K562 (cell line): Measurements from ENCODE around the gene APLF. TPM values are rescaled to one million over a fixed set of nuclear protein-coding genes. Genes with fewer than 3 reads are reported as not detected.

Source experiments
- CXXC5 ChIP-seq: fragments of 250-450 bp; sonication (Bioruptor Pico); IDR thresholded peaks from 2 replicates; pipeline ENCODE4 v1.8.0; 2022; ENCODE audit warnings: inconsistent platforms, mild to moderate bottlenecking, moderate library complexity
- ETV1 ChIP-seq: fragments of 450-650 bp; conservative IDR thresholded peaks from 2 replicates; pipeline ENCODE4 v1.6.1; 2016; ENCODE audit warnings: missing genetic modification characterization, control low read depth, low read depth, missing compliant biosample characterization
- ETV6 ChIP-seq, 3 experiments: fragments of 150-350 bp in 1 of 3; sonication (generic) in 1 of 3; formaldehyde crosslinking in 1 of 3; IDR thresholded peaks; 2 replicates each; pipeline versions ENCODE4 v1.6.1 to v1.8.0; 2014 to 2022; ENCODE audit warnings: borderline replicate concordance in 2 of 3, low read depth in 2 of 3, antibody characterized with exemption in 1 of 3, low read length in 1 of 3, mild to moderate bottlenecking in 1 of 3, missing genetic modification reagents in 1 of 3
- FIP1L1 ChIP-seq: fragments of 200-400 bp; formaldehyde crosslinking; IDR thresholded peaks from 2 replicates; pipeline ENCODE4 v1.6.1; 2018; ENCODE audit warnings: mild to moderate bottlenecking, low read depth, low read length; ENCODE audit not compliant: poor library complexity, severe bottlenecking
- HCFC1 ChIP-seq: IDR thresholded peaks from 2 replicates; pipeline ENCODE4 v1.6.1; 2012; ENCODE audit warnings: low read depth, low read length, improper control_type of control experiment
- HDAC1 ChIP-seq, 2 experiments: fragments of 450-650 bp; IDR thresholded peaks; 2 replicates each; pipeline ENCODE4 v1.6.1; 2016 to 2017; ENCODE audit warnings: inconsistent platforms in 1 of 2, mild to moderate bottlenecking in 1 of 2, moderate library complexity in 1 of 2
- HMG20A ChIP-seq: fragments of 450-650 bp; formaldehyde crosslinking; conservative IDR thresholded peaks from 2 replicates; pipeline ENCODE4 v1.4.0; 2020; ENCODE audit warnings: mild to moderate bottlenecking, mixed read lengths
- KLF16 ChIP-seq: IDR thresholded peaks from 2 replicates; pipeline ENCODE4 v1.6.1; 2016; ENCODE audit warnings: antibody characterized with exemption
- MCM5 ChIP-seq: fragments of 450-650 bp; IDR thresholded peaks from 2 replicates; pipeline ENCODE4 v1.6.1; 2016; ENCODE audit warnings: low read depth
- NCOA4 ChIP-seq: fragments of 450-650 bp; IDR thresholded peaks from 2 replicates; pipeline ENCODE4 v1.6.1; 2018; ENCODE audit warnings: mild to moderate bottlenecking; ENCODE audit not compliant: partially characterized antibody
- NFE2 ChIP-seq: IDR thresholded peaks from 2 replicates; pipeline ENCODE4 v1.6.1; 2014; ENCODE audit warnings: antibody characterized with exemption, low read depth
- NR2C1 ChIP-seq, 2 experiments: fragments of 450-650 bp; IDR thresholded peaks; 2 replicates each; pipeline ENCODE4 v1.6.1; 2017; ENCODE audit warnings: mild to moderate bottlenecking in 2 of 2, antibody characterized with exemption in 1 of 2, inconsistent platforms in 1 of 2, missing compliant biosample characterization in 1 of 2, missing genetic modification characterization in 1 of 2
- PTTG1 ChIP-seq: fragments of 450-650 bp; IDR thresholded peaks from 2 replicates; pipeline ENCODE4 v1.6.1; 2016; ENCODE audit warnings: low read depth, mild to moderate bottlenecking, missing genetic modification characterization, missing compliant biosample characterization
- RAD51 ChIP-seq: fragments of 450-650 bp; IDR thresholded peaks from 2 replicates; pipeline ENCODE4 v1.7.1; 2016; ENCODE audit warnings: low read depth, mild to moderate bottlenecking, borderline replicate concordance
- SIX5 ChIP-seq, 2 experiments: IDR thresholded peaks; 2 replicates each; pipeline ENCODE4 v1.6.1; 2011; ENCODE audit warnings: low read length in 2 of 2, borderline replicate concordance in 1 of 2, low read depth in 1 of 2, mild to moderate bottlenecking in 1 of 2, moderate library complexity in 1 of 2; ENCODE audit not compliant: insufficient read depth in 1 of 2
- ZNF143 ChIP-seq: sonication (generic); formaldehyde crosslinking; IDR thresholded peaks from 2 replicates; pipeline ENCODE4 v1.9.0; 2022; ENCODE audit warnings: mild to moderate bottlenecking, missing genetic modification reagents
- ZNF263 ChIP-seq: sonication (generic); formaldehyde crosslinking; IDR thresholded peaks from 2 replicates; pipeline ENCODE4 v1.8.0; 2022; ENCODE audit warnings: mild to moderate bottlenecking, missing genetic modification reagents, borderline replicate concordance
- ZNF318 ChIP-seq, 2 experiments: fragments of 450-650 bp; IDR thresholded peaks; 2 replicates each; pipeline ENCODE4 v1.6.1; 2016; ENCODE audit warnings: mild to moderate bottlenecking in 2 of 2, borderline replicate concordance in 1 of 2, low read depth in 1 of 2, moderate library complexity in 1 of 2
- ZNF583 ChIP-seq: fragments of 250-450 bp; sonication (Bioruptor Pico); IDR thresholded peaks from 2 replicates; pipeline ENCODE4 v1.4.0; 2020
- polyA plus RNA-seq, 8 experiments: library from polyadenylated mRNA; depleted of rRNA in 4 of 8; stranded (reverse) in 5 of 8; unstranded in 3 of 8; fragments of >200 nt; fragmentation: Nextera tagmentation in 2 of 8; fragmentation: Illumina TruSeq in 1 of 8; extraction: Ambion mirVana in 2 of 8; extraction: Trizol in 1 of 8; gene quantifications; 2 replicates each; pipeline versions ENCODE4 v1.2.1 to v1.2.3, GENCODE V29; 2011 to 2014; ENCODE audit warnings: inconsistent platforms in 1 of 8, missing spikeins in 1 of 8
- total RNA-seq, 7 experiments: library from RNA; depleted of rRNA in 6 of 7; stranded (reverse); fragments of >200 nt in 6 of 7; fragmentation: Illumina TruSeq in 2 of 7; extraction: Trizol in 2 of 7; gene quantifications; 2 replicates each; pipeline versions ENCODE4 v1.2.1 to v1.2.3, GENCODE V29; 2011 to 2021; ENCODE audit warnings: low replicate concordance in 1 of 7

Gene APLF
- total and polyA plus RNA-seq, 9 of the 15 experiments (the other 6 are each of a cell fraction or from before 2014, with no cell fraction given), result 0.07 to 1.1 (median 0.71) TPM

GRCh38 chr2:68467077-68467960 lies at the start of gene APLF, which contains the start of gene FBXO48 (continued):
- TF ChIP-seq KLF16 (no peak), ZNF143 (CRISPR knock-in tag) (peak; percentile 91), PTTG1 (tag) (no peak), ZNF263 (CRISPR knock-in tag) (0 out of 2 replicates have a peak, but pooled peaks have one; percentile 21), NFE2 (no peak), HDAC1 (IDR thresholded peaks at IDR 0.05) (peak in 1 of 2 experiments; percentile 83; a peak in 2 of 4 replicates), NR2C1 (IDR thresholded peaks at IDR 0.05) (peak; percentile 79; the same call in 1 of the 2 replicates), NR2C1 (tag; IDR thresholded peaks at IDR 0.05) (peak; percentile 88), ETV1 (tag) (no peak), HMG20A (CRISPR knock-in tag) (no peak), FIP1L1 (no peak), ZNF318 (IDR thresholded peaks at IDR 0.05; ENCODE audit: borderline replicate concordance in 1 of 2, low read depth in 1 of 2) (no peak), ETV6 (IDR thresholded peaks at IDR 0.05; ENCODE audit: borderline replicate concordance in 1 of 2, low read depth in 2 of 2, low read length in 1 of 2) (no peak), ETV6 (CRISPR knock-in tag; IDR thresholded peaks at IDR 0.05; ENCODE audit: borderline replicate concordance) (no peak), MCM5 (no peak), NCOA4 (no peak), ZNF583 (CRISPR knock-in tag) (no peak), SIX5 (IDR thresholded peaks at IDR 0.05; ENCODE audit: borderline replicate concordance in 1 of 2, insufficient read depth in 1 of 2, low read depth in 1 of 2, low read length in 2 of 2) (peak; percentile 88 to 93), CXXC5 (CRISPR knock-in tag) (peak; percentile 79), RAD51 (no peak), HCFC1 (peak; percentile 97)
